Fibroblast of peridontal ligament (primary cell): Measurements from ENCODE around the gene CUX1.
"Not testable (repeated sequence)": the region's sequence is repeated elsewhere in the genome, so short reads cannot be mapped to it uniquely, and the experiment has no call there.

Source experiments
- DNase-seq: peaks from one replicate; pipeline ENCODE4 v3.0.0-alpha.2; 2010; ENCODE audit errors: extremely low read depth

The CUX1 gene

DNA sequence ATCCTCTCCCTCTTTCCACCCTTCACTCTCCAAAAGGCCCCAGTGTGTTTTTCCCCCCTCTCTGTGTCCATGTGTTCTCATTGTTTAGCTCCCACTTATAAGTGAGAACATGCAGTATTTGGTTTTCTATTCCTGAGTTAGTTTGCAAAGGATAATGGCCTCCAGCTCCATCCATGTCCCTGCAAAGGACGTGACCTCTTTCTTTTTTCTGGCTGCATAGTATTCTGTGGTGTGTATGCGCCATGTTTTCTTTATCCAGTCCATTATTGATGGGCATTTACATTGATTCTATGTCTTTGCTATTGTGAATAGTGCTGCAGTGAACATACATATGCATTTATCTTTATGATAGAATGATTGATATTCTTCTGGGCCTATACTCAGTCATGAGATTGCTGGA lies 31.9 kb downstream of the CUX1 start:
- DNase-seq, result not testable (repeated sequence)

DNA sequence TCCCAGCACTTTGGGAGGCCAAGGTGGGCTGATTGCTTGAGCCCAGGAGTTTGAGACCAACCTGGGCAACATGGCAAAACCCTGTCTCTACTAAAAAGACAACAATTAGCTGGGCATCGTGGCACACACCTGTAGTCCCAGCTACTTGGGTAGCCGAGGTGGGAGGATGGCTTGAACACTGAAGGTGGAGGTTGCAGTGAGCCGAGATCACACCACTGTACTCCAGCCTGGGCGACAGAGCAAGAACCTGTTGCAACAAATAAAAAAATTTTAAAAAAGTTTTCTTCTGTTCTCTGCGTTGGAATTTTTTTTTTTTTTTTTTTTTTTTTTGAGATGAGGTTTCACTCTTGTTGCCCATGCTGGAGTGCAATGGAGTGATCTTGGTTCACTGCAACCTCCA lies 34.9 kb downstream of the CUX1 start:
- DNase-seq, result not testable (repeated sequence)

GRCh38 chr7:101853684-101854083 lies 36.3 kb downstream of the CUX1 start:
- DNase-seq, result no peak

- DNase-seq, result no peak
Measured at GRCh38 chr7:101854084-101854865, 36.8 kb downstream of the CUX1 start.

DNA sequence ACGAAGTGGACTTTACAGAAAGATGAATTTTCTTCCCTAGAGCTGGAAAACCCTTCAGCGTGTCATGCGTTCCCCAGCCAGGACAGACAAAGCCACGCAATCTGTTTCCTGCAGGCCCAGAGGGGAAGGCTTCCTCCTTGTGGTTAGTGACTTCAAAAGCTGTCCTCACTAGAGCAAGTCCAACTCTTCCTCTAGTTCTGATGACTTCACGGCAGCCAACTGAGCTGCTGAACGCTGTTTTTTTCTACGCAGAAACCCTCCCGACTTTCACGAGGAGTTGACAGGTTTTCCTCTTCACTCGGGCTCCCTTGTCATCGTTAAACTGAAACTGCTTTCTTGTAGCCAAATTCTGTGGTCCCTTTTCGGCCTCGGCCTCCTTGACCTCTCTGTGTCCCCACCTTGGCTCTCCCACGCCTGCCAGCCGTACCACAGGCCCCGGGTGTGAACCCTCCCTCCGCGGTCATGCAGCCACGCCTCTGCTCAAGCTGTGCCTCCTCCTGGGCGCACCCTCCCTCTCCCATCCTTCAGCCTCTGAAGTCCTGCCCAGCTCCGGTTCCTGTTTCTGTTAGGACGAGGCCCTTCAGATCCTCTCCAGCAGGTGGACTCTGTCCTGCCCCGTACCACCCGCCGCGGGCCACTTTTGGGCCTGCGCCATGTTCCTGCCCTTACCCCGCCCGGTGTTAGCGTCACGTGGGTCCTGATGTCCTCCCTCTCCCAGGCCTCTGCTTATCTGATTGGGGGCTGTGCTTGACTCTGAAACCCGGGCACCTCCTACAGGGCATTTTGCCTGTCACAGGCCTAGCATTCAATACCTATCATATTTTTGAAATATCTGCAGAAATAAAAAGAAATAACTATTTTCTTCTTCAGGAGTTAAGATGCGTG lies 39.3 kb downstream of the CUX1 start:
- DNase-seq, result peak; percentile 35

- no peak for DNase-seq
Measured at GRCh38 chr7:101857358-101857811, 40.0 kb downstream of the CUX1 start.

DNA sequence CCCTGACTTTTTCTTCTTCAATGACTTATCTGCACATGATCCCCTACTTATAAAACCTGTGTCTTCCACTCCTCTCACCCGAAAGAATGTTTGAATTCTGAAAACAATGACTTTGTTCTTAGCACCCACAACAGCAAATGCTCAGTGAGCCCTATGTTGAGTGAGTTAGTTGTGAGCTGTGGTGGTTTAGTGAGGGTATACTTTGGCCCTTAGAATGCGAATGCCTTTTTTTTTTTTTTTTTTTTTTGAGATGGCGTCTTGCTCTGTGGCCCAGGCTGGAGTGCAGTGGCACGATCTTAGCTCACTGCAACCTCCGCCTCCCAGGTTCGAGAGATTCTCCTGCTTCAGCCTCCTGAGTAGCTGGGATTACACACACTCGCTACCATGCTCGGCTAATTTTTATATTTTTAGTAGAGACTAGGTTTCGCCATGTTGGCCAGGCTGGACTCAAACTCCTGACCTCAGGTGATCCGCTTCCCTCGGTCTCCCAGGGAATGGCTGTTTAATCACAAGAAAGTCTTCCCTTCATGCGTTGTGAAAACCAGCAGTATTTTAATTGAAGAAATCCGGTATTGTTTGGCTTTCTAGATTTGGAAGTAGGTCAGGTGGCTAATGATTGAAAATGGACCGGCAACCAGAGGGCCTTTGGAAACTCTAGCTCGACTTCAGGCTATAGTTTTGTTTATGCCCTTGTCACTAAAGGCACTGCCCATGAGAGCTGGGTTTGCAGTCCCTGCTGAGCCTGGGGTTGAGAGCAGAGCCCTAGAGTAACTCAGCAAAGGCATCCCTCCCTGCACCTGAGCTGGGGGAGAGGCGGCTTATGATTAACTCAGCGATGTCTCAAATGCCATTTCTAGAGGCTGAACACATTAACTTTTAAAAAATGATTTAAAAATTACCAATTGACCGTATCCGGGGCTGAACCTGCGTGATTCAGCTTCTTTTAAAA lies 41.3 kb downstream of the CUX1 start:
- DNase-seq, result no peak

DNA sequence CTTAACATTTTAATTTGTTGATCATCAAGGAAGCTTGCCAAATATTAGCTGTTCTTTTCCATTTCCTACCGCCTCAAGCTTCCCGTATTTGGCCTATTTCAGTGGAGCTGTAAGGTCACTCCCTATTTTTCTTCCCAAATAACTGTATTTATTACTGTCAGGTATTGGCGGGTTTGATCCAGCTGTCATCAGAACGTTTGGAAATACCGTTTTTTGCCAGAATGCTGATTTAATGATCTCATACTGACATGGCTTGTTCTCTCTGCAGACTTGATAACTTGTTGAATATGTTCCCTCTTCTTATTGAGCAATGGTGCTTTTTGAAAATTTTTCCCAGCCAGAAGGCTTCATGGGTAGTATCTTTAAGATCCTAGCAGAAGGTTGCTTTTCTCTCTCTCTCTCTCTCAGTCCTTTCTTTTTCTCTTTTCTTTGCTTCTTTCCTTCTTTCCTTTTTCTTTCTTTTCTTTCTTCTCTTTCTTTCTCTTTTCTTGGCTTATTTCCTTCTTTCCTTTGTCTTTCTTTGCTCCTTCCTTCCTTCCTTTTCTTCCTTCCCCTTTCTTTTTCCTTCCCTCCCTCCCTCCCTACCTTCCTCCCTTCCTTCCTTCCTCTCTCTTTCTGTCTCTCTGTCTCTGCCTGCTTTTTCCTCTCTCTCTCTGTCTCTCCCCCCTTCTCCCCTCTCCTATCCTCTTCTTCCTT lies 42.1 kb downstream of the CUX1 start:
- DNase-seq, result peak; percentile 47

- no peak for DNase-seq
Measured at GRCh38 chr7:101860316-101861217, 43.1 kb downstream of the CUX1 start.

DNA sequence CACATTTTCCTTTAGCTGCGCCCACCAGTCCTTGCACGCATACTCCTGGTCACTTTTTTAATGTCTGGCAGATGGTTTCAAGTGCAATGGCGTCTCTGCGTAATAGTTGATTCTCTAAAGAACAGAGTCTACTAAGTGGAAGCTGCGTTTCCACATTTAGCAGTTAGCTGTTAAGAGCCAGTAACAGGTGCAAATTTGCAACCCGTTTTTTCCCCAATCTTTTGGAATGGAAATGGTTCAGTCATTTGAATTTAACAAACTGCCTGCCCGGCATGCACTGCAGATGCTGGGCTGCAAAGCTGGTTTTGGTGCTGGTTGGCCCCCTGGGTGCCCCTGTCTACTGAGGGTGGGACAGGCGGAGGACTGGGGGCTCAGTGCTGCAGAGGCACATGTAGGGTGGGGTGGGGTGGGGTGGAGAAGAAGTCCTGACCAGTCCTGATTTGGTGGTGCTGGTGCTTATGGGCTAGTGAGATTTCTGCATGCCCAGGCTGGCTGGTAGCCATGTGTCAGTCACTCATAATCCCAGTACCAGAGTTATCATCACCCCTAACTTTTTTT lies 43.9 kb downstream of the CUX1 start:
- no peak for DNase-seq

DNA sequence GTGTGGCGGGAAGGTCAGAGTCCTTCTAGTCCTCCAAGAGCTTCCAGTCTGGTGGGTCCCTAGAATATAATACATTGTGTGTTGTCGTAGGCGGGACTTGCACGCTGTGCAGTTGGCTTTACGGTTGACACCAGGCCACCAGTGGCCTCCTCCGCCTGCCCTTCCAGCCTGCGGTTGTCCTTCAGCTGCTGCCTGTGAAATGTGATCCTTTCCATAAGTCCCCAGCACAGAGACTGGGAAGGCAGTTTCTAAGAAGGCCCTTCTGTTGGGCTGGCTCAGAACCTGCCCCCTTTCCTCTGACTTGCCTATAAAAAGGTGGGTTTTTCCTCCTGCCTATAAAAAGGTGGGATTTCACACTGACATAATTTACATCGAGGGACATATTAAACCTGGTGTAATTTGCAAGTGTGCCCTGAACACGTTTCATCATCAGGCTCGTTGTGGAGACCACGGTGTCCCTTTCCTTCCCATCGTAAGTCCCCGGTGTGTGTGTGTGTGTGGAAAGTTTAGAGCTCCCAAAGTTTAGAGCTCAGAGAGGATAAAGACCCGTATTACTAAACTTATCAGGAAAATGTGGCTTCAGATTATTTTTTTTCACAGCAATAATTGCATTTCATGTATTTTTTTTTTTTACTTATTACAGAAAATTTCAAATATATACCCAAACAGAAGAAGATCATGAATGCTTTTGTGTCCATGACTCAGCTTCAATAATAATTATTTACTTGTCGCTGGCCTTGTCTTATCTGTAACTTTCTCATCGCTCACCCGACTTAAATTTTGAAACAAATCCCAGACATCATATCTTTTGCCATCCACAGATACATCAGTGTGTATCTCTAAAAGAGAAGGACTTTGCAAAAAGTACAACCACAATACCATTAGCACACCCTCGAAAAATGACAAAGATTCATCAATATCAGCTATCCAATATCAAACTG lies 45.1 kb downstream of the CUX1 start:
- no peak for DNase-seq

GRCh38 chr7:101863598-101863997 lies 46.2 kb downstream of the CUX1 start:
- no peak for DNase-seq

GRCh38 chr7:101864039-101864438 lies 46.6 kb downstream of the CUX1 start:
- no peak for DNase-seq

GRCh38 chr7:101865031-101865430 lies 47.6 kb downstream of the CUX1 start:
- DNase-seq, result no peak

- no peak for DNase-seq
Measured at GRCh38 chr7:101865455-101865854, 48.0 kb downstream of the CUX1 start.

DNA sequence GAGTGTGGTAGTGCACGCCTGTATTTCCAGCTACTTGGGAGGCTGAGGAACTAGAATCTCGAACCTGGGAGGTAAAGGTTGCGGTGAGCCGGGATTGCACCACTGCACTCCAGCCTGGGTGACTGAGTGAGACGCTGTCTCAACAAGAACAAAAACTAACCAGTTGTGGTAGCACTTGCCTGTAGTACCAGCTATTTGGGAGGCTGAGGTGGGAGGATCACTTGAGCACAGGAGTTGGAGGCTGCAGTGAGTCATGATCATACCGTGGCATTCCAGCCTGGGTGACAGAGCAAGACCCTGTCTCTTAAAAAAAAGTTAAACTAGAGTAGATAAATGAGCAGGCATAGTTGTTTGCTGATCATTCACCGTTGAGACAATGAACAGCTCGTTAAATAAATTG lies 48.9 kb downstream of the CUX1 start:
- DNase-seq, result no peak

GRCh38 chr7:101867265-101867664 lies 49.8 kb downstream of the CUX1 start:
- no peak for DNase-seq

DNA sequence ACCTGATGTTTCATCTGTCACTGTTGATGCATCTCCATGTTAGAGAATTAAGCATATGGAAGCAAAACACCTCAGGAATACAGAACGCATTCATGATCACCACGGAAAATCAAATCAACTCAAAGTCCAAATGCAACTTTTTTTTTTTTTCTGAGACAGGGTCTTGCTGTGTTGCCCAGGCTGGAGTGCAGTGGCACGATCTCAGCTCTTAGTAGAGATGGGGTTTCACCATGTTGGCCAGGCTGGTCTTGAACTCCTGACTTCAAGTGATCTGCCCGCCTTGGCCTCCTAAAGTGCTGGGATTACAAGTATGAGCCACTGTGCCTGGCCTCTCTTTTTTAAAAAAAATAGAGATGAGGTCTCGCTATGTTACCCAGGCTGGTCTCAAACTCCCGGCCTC lies 50.3 kb downstream of the CUX1 start:
- DNase-seq, result not testable (repeated sequence)
